Cardiac fibroblast (primary cell): Measurements from ENCODE around the gene KIF4B.

Source experiments
- DNase-seq, 2 donors: peaks; one replicate each; pipeline versions ENCODE4 v3.0.0 to v3.0.0-alpha.2; 2010; ENCODE audit warnings: low read depth in 2 of 2
- H3K4me3 ChIP-seq, 2 donors: replicated peaks in 1 of 2; 1 replicate in 1 of 2; 2 replicates in 1 of 2; pipeline ENCODE4 v1.5.1; 2011; ENCODE audit warnings: low read depth in 2 of 2, low read length in 2 of 2, mild to moderate bottlenecking in 2 of 2, moderate library complexity in 1 of 2
- CTCF ChIP-seq: IDR thresholded peaks from one replicate; pipeline ENCODE4 v1.5.1; 2011; ENCODE audit warnings: low read depth, mild to moderate bottlenecking, low read length, inconsistent platforms

KIF4B gene

GRCh38 chr5:155013526-155013925 is at the start of gene KIF4B:
KIF4B (plus strand) TSS chr5:155013755; CDS start chr5:155013860, 105 bp downstream.
- TF ChIP-seq CTCF: no peak

GRCh38 chr5:154966081-154966841 is 47.3 kb upstream of the KIF4B start:
- peak; percentile 42 to 55 for DNase-seq
- TF ChIP-seq CTCF: no peak
- peak overlapping the region in 1 of 2 donors; percentile 4 for H3K4me3 ChIP-seq

More at GRCh38 chr5:155013526-155013925, at the start of gene KIF4B:
- no peak within 1 kb of the TSS for H3K4me3 ChIP-seq
- no peak for DNase-seq

GRCh38 chr5:154966874-154967273 is 46.7 kb upstream of the KIF4B start:
- DNase-seq: no peak
- TF ChIP-seq CTCF: no peak
- peak overlapping the region in 1 of 2 donors; percentile 4 for H3K4me3 ChIP-seq

GRCh38 chr5:154967421-154968024 is 46.0 kb upstream of the KIF4B start:
- peak; percentile 34 to 39 for DNase-seq
- peak; percentile 64 for TF ChIP-seq CTCF
- H3K4me3 ChIP-seq: no peak overlapping the region

- no peak for DNase-seq
- no peak overlapping the region for H3K4me3 ChIP-seq
- TF ChIP-seq CTCF: no peak
Observed at GRCh38 chr5:154968953-154969352, 44.6 kb upstream of the KIF4B start.

- peak; percentile 25 to 53 for DNase-seq
- no peak overlapping the region for H3K4me3 ChIP-seq
- no peak for TF ChIP-seq CTCF
Observed at GRCh38 chr5:154970759-154971158, 42.8 kb upstream of the KIF4B start.
